Stimulated activated CD4-positive, alpha-beta T cell treated with anti-CD3 and anti-CD28 coated beads, Interleukin-12 subunit alpha, Interleukin-12 subunit beta, amount 100 ng/mL, for 24 hours (primary cell): ENCODE data around the gene PELI2.

Experiments
- DNase-seq, 2 experiments: peaks; one replicate each; pipeline ENCODE4 v3.0.0-alpha.2; 2020; ENCODE audit warnings: low read depth in 2 of 2

Gene PELI2

GRCh38 chr14:56117765-56118610 lies at the start of gene PELI2:
TSS of gene PELI2 (plus strand) at chr14:56118411. CDS start at chr14:56118661, 250 bp downstream.
- DNase-seq, result peak; percentile 32 to 49

DNA sequence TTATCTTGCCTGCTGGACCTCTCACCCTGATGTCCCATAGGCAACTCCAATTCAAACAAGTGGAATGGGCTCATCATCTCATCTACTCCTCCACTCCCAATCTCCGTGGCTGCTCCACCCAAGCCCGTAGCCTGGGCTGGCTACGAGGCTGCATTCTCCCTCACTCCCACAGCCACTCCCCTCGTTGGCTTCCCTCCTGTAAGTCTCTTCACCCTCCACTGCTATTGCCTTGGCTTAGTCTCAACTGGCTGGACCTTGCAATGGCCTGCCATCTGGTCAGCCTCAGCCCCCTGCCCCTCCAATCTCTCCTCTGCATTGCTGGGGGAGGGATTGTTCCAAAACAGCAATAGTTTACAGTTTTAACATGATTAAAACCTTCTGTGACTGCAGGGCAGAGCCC lies 44.4 kb upstream of the PELI2 start:
- DNase-seq, result no peak

- no peak for DNase-seq
Measured at GRCh38 chr14:56075301-56075700, 42.9 kb upstream of the PELI2 start.

DNA sequence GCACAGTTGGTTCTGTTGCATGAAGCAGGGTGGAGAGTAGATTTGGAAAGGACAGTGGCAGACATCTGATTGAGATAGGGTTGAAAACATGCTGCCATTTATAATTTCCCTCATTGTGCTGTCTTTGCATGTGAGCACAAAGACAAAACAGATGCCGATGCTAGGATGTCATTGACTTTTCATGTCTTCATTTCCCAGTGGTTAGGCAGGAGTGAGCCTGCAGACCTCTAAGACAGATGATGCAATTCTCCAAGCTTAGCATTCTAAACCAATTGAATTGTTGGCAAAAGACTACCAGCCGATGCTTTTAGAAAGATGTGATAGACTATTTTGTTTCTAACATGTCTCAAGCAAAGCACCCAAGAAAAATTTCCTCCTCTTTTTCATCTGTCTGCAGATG lies 37.1 kb upstream of the PELI2 start:
- no peak for DNase-seq

- no peak for DNase-seq
Measured at GRCh38 chr14:56082880-56083279, 35.3 kb upstream of the PELI2 start.

DNA sequence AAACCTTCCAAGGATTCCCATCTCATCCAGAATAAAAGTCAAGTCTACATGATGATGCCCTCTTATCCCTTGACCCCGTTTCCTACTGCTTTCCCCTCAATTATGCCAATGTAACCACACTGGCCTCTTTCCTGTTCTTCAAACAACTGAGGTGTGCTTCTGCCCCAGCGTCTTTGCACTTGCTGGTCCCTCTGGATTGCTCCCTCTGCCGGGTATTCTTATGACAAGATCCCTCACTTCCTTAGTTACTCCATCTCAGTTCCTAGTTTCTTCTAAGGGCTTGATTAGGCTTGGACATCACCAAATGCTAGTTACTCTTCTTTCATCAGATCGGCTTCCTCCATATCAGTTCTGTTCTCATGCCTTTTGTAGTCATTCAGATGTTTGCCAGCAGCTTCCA lies 32.7 kb upstream of the PELI2 start:
- DNase-seq, result no peak

GRCh38 chr14:56087671-56088471 lies 30.3 kb upstream of the PELI2 start:
- DNase-seq, result no peak

DNA sequence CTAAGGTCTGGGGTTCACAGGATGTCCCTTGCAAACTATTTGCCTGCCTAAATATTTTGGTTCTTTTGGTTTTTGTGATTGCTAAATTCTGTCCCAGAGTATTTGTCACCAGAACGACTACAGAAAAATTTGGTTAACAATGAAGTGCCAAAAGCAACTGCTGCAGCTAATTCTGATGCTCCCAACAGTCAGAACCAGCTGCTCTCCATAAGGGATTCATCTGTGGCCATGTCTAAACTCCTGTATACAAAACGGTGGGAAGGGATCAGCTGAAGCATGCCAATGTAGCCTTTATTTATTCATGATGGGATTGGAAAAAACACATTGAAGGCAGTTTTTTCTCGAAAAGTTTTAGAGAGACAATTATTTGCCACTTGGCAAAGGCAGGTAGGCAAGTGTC lies 29.3 kb upstream of the PELI2 start:
- no peak for DNase-seq

- no peak for DNase-seq
Measured at GRCh38 chr14:56092763-56093162, 25.4 kb upstream of the PELI2 start.

GRCh38 chr14:56094076-56094475 lies 24.1 kb upstream of the PELI2 start:
- DNase-seq, result no peak

- no peak for DNase-seq
Measured at GRCh38 chr14:56098021-56098420, 20.2 kb upstream of the PELI2 start.

- no peak for DNase-seq
Measured at GRCh38 chr14:56099081-56099797, 19.0 kb upstream of the PELI2 start.

- DNase-seq, result no peak
Measured at GRCh38 chr14:56100556-56100955, 17.7 kb upstream of the PELI2 start.

DNA sequence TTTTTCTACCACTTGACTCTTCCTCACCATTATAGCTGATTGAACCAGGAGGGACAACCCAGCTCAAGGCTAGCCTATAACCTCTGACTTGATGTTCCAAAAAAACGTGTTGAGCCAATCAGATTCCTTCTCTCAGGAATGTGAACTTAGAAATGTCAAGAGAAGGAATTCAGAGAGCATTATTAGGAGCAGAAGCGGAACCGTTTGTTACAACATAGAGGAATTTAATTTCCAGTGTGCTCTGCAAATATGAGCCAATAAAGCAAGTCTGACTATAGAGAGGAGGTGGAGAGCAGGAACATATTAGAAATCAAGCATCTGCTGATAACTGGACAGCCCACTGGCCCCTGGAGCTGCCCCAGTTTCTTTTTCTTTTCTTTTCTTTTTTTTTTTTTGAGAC lies 15.3 kb upstream of the PELI2 start:
- no peak for DNase-seq

GRCh38 chr14:56107615-56108014 lies 10.6 kb upstream of the PELI2 start:
- DNase-seq, result no peak

- DNase-seq, result no peak
Measured at GRCh38 chr14:56108057-56108456, 10.2 kb upstream of the PELI2 start.

- DNase-seq, result no peak
Measured at GRCh38 chr14:56112781-56113180, 5.4 kb upstream of the PELI2 start.

DNA sequence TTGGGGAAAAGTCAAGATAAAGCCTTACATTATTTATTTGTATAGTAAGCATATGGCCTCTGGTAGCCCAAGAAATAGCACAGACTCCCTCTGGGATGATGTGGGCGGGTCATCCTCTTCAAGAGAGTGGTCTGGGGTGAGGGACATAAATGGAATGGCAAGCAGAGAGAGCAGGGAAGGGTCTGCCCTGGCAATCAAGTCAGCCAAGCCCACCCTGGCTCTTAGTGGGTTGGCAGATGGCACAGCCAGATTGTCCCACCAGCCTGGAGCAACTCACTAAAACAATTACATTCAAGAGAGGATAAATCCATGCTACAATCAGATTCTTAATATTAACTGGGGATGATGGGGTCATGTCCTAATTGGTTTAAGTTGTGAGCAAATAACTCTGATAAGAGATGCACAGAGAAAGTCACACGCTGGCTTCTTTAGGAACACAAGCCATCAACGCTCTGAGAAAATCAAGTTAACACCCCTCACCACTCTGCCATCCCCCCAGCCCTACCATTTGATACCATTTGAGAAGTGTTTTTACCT lies 2.8 kb upstream of the PELI2 start:
- no peak for DNase-seq

- no peak for DNase-seq
Measured at GRCh38 chr14:56115976-56116893, 2.0 kb upstream of the PELI2 start.

- peak in 1 of 2 experiments; percentile 3 for DNase-seq
Measured at GRCh38 chr14:56118611-56119181, 485 bp downstream of the PELI2 start.
